ENCODE measurements around the gene RHBDF2. TPM values are rescaled to one million over a fixed set of nuclear protein-coding genes. Genes with fewer than 3 reads are reported as not detected.

The RHBDF2 gene
- 10 to 100 TPM; 24.9 to 61.7 TPM for total RNA-seq
- polyA plus RNA-seq (ENCODE audit: insufficient read length in 6 of 6): 10 to 100 TPM in 3 of 6 donors, 1 to 10 TPM in 3; 7.5 to 11.2 (median 9.6) TPM
- long read RNA-seq, donor 1, partial matches to known transcripts: 0 of 1 reads
- long read RNA-seq, donor 1, other reads (novel, unspliced or antisense): 0 of 1 reads
- long read RNA-seq, donor 2: 0 reads
- long read RNA-seq, donor 3: 0 reads
- long read RNA-seq, donor 4, partial matches to known transcripts: 0 of 1 reads
- long read RNA-seq, donor 4, other reads (novel, unspliced or antisense): 1 of 1 reads
- long read RNA-seq, donor 5: 0 reads
- long read RNA-seq, donor 6: 0 reads
- long read RNA-seq, donor 7: 0 reads
- long read RNA-seq, donor 8: 0 reads
- long read RNA-seq, donor 9: 0 reads
- long read RNA-seq, donor 10, partial matches to known transcripts: 1 of 7 reads
- long read RNA-seq, donor 10, other reads (novel, unspliced or antisense): 6 of 7 reads
- long read RNA-seq, donor 11: 0 reads
- long read RNA-seq, donor 12: 0 reads

DNA sequence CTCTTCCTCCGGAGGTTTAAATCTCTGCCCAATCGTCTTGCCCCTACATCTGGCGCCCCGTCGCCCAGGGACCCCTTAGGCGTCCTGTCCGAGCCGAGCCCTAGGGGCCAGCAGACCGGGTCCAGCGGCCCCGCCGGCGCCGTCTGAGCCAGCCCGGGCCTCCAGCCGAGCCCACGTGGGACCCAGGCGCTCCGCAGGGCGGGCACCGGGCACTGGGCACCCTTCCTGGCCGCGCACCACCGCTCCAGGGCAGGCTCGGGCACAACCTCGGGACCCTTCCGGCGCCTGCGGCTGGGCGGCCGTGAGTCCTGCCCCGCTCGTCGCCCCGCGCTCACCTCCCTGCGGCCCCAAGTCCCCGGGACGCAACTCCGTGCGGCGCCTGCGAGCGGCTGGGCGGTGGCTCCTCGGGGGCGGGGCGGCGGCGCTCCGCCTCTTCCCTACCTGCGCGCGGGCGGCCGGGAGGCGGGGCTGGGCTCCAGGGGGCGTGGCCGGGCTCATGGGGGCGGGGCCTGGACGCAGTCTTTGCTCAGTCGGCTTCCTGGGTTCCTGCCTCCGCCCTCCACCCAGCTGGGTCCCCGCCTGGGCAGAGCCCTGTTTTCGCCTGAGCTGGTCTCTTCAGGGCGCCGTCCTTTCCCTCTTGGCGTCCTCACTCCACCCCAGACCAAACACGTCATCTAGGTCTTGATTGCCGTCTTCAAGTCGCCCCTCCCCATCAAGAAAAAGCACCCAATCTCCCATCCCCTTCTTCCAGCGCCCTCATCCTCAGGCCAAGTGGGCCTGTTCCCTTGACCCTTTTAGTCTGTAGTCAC lies at the start of gene RHBDF2:
RHBDF2 (minus strand) TSS at position 406 of the 809 bp plus-strand sequence. CDS start 19,899 bp downstream, outside the sequence.
- no peaks in the 10 kb centered on the region for H3K36me3 ChIP-seq
- no peaks in the 10 kb centered on the region for H3K9me3 ChIP-seq
- intact Hi-C loops (cut with DNase I): no loop called here
- H3K4me3 ChIP-seq: peak within 1 kb of the TSS; percentile 73 to 80
- peaks cover 31 to 70% of the 10 kb centered on the region in 2 donors for H3K4me1 ChIP-seq
- DNase-seq (peak in 3 of 4 donors; percentile 81 to 100 (median 94)), ATAC-seq (peak; percentile 94)
- H3K27ac ChIP-seq: peak within 1 kb of the TSS; percentile 79 to 87
- no peaks in the 10 kb centered on the region for H3K27me3 ChIP-seq
- TF ChIP-seq, protein P1, sequence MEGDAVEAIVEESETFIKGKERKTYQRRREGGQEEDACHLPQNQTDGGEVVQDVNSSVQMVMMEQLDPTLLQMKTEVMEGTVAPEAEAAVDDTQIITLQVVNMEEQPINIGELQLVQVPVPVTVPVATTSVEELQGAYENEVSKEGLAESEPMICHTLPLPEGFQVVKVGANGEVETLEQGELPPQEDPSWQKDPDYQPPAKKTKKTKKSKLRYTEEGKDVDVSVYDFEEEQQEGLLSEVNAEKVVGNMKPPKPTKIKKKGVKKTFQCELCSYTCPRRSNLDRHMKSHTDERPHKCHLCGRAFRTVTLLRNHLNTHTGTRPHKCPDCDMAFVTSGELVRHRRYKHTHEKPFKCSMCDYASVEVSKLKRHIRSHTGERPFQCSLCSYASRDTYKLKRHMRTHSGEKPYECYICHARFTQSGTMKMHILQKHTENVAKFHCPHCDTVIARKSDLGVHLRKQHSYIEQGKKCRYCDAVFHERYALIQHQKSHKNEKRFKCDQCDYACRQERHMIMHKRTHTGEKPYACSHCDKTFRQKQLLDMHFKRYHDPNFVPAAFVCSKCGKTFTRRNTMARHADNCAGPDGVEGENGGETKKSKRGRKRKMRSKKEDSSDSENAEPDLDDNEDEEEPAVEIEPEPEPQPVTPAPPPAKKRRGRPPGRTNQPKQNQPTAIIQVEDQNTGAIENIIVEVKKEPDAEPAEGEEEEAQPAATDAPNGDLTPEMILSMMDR (IDR thresholded peaks at IDR 0.05): no peak

DNA sequence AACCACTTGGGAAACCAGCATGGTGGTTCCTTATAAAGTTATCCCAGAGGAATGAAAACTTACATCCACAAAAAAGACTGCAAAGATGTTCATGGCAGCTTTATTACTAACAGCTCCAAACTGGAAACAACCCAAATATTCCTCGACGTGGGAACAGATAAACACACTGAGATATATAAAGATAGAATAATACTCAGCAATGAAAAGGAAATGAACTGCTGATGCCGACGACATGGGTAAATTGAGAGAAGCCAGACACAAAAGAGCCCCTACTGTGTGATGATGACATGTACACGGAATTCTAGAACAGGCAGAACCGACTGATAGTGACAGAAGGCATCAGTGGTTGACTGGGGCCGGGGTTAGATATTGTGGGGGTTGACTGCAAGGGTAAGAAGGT lies 48.3 kb upstream of the RHBDF2 start:
- ATAC-seq (no peak), DNase-seq (no peak)
- H3K27me3 ChIP-seq: peaks cover 0 to 1% of the 10 kb centered on the region in 2 donors
- H3K4me1 ChIP-seq: peaks cover 18 to 57% of the 10 kb centered on the region in 2 donors
- no peak overlapping the region for H3K4me3 ChIP-seq
- intact Hi-C loops (cut with DNase I): no loop called here
- no peaks in the 10 kb centered on the region for H3K36me3 ChIP-seq
- H3K9me3 ChIP-seq: no peaks in the 10 kb centered on the region
- no peak overlapping the region for H3K27ac ChIP-seq
- TF ChIP-seq, protein P1 (IDR thresholded peaks at IDR 0.05): no peak

DNA sequence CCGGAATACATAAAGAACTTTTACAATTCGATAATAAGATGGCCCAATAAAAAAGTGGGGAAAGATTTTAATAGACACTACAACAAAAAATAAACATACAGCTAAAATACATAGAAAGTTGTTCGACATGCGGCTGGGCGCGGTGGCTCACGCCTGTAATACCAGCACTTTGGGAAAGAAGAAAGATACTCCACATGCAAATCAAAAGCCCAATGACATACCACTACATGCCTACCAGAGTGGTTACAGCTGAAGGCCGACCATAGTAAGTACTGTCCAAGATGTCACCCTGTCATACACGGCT lies 47.9 kb upstream of the RHBDF2 start:
- DNase-seq (no peak), ATAC-seq (no peak)
- Histone ChIP-seq H3K27me3 (peaks cover 0 to 5% of the 10 kb centered on the region in 2 donors), H3K9me3 (no peaks in the 10 kb centered on the region), H3K4me3 (no peak overlapping the region), H3K4me1 (peaks cover 20 to 61% of the 10 kb centered on the region in 2 donors), H3K36me3 (no peaks in the 10 kb centered on the region), H3K27ac (no peak overlapping the region)
- TF ChIP-seq, protein P1 (IDR thresholded peaks at IDR 0.05): no peak
- intact Hi-C loops (cut with DNase I): no loop called here

DNA sequence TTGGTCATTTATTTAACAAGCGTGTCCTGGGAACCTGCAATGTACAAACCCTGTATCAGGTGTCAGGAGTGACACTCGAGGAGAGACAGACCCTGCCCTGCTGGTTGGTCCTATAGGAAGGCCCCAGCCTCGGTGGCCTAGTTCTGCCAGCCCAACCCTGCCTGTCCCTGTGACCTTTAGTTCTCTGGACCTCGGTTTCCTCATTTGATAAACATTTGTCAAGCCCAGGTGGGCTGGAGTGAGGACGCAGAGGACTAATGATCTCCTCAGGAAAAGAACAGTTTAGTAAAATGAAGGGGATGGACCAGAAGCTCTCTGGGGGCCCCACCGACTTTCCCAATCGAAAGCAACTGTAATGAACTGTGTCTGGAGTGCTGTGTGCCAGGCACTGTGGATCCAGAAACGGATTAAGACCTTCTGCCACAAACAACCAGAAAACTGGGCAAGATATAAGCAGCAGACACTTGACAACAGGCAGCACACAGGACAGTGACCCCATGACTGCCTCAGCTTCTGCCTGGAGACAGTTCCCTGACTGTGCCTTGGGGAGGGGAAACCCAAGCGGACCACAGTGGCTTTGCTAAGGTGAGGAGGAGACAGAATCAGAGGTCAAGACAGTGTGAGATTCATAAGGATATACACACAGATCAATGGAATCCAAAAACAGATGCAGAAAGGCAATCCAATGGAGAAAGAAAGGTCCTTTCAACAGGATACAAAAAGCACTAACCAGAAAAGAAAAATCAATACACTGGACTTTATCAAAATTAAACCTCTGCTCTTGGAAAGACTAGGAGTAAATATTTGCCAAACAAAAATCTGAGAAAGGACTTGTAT lies 47.4 kb upstream of the RHBDF2 start:
- Histone ChIP-seq H3K27me3 (peaks cover 0 to 11% of the 10 kb centered on the region in 2 donors), H3K4me1 (peaks cover 25 to 66% of the 10 kb centered on the region in 2 donors), H3K9me3 (no peaks in the 10 kb centered on the region), H3K36me3 (no peaks in the 10 kb centered on the region), H3K27ac (no peak overlapping the region), H3K4me3 (no peak overlapping the region)
- intact Hi-C loops (cut with DNase I): no loop called here
- DNase-seq (no peak), ATAC-seq (peak; percentile 28)
- TF ChIP-seq, protein P1 (IDR thresholded peaks at IDR 0.05): no peak
